Measurements from ENCODE around the gene RSKR.

GRCh38 chr17:28635506-28635905, 21.5 kb upstream of the RSKR start:
- TF ChIP-seq SIN3A (IDR thresholded peaks at IDR 0.05; ENCODE audit: borderline replicate concordance, insufficient read depth, low read depth, low read length) (no peak), CTCF (IDR thresholded peaks at IDR 0.05) (no peak), POLR2AphosphoS5 (IDR thresholded peaks at IDR 0.05; ENCODE audit: low read depth, low read length) (no peak), REST (IDR thresholded peaks at IDR 0.05; ENCODE audit: insufficient read depth in 1 of 2, low read depth in 2 of 2, low read length in 1 of 2) (no peak), TCF7L2 (IDR thresholded peaks at IDR 0.05; ENCODE audit: low read depth, low read length) (no peak)
